ENCODE data around the gene PSD4.
"Not testable (repeated sequence)": the region's sequence is repeated elsewhere in the genome, so short reads cannot be mapped to it uniquely, and the experiment has no call there.

DNA sequence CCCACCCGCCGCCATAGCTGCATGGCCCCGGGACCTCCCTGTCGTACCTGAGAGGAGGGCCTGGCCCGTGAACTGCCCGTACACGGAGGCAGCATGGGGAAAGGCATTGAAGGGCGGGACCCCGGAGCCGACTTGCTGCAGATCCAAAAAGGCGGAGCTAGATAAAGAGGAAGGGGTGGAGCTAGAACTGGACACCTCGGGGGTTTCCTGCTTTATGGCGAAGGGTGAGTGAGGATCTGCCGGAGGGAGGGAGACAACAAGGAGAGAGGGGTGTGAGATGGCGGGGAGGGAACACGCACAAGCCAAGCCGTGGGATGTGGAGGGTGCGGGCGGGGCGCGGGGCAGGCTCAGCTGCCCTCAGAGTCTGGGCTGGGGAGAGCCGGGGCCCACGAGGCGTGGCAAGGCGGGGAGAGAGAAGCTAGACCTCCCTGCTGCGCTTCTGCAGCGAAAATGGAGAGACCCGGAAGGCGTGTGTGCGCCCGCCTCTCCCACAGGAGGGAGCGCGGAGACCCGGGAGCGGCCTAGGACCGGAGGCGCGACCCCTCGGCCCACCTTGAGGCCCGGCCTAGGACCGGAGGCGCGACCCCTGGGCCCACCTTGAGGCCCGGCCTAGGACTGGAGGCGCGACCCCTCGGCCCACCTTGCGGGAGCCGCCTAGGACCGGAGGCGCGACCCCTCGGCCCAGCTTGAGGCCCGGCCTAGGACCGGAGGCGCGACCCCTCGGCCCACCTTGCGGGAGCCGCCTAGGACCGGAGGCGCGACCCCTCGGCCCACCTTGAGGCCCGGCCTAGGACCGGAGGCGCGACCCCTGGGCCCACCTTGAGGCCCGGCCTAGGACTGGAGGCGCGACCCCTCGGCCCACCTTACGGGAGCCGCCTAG lies 61.8 kb downstream of the PSD4 start:
- TF ChIP-seq, protein P1, sequence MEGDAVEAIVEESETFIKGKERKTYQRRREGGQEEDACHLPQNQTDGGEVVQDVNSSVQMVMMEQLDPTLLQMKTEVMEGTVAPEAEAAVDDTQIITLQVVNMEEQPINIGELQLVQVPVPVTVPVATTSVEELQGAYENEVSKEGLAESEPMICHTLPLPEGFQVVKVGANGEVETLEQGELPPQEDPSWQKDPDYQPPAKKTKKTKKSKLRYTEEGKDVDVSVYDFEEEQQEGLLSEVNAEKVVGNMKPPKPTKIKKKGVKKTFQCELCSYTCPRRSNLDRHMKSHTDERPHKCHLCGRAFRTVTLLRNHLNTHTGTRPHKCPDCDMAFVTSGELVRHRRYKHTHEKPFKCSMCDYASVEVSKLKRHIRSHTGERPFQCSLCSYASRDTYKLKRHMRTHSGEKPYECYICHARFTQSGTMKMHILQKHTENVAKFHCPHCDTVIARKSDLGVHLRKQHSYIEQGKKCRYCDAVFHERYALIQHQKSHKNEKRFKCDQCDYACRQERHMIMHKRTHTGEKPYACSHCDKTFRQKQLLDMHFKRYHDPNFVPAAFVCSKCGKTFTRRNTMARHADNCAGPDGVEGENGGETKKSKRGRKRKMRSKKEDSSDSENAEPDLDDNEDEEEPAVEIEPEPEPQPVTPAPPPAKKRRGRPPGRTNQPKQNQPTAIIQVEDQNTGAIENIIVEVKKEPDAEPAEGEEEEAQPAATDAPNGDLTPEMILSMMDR (conservative IDR thresholded peaks at IDR 0.05; ENCODE audit: low read depth, low read length): not testable (repeated sequence)
- TF ChIP-seq EZH2phosphoT487 (IDR thresholded peaks at IDR 0.05; ENCODE audit: borderline replicate concordance, low read length): not testable (repeated sequence)

Data from PC-3 (cell line).